WERI-Rb-1 (cell line): ENCODE measurements around the gene YJEFN3.

Experiments used
- DNase-seq: peaks from one replicate; pipeline ENCODE4 v3.0.0-alpha.2; 2020
- H3K27ac ChIP-seq: fragments of 250-450 bp; sonication (Bioruptor Pico); 2 replicates; pipeline ENCODE4 v1.5.1; 2020; ENCODE audit warnings: mild to moderate bottlenecking, moderate library complexity
- H3K27me3 ChIP-seq: fragments of 250-450 bp; sonication (Bioruptor Pico); 2 replicates; pipeline ENCODE4 v1.5.1; 2021; ENCODE audit warnings: mild to moderate bottlenecking, low read depth, moderate library complexity; ENCODE audit not compliant: insufficient read depth, severe bottlenecking
- H3K36me3 ChIP-seq: fragments of 250-450 bp; sonication (Bioruptor Pico); 2 replicates; pipeline ENCODE4 v1.5.1; 2020; ENCODE audit warnings: mild to moderate bottlenecking, moderate library complexity
- H3K4me3 ChIP-seq: 2 replicates; pipeline ENCODE4 v1.5.1; 2011; ENCODE audit warnings: low read depth, mild to moderate bottlenecking, control low read depth, low read length
- H3K9me3 ChIP-seq: fragments of 250-450 bp; sonication (Bioruptor Pico); 2 replicates; pipeline ENCODE4 v1.5.1; 2021; ENCODE audit warnings: mild to moderate bottlenecking, moderate library complexity; ENCODE audit not compliant: severe bottlenecking
- CTCF ChIP-seq: IDR thresholded peaks from 2 replicates; pipeline ENCODE4 v1.5.1; 2011; ENCODE audit warnings: low read depth, mild to moderate bottlenecking, control low read depth, inconsistent platforms, low read length

Gene YJEFN3

GRCh38 chr19:19582471-19582870 lies 53.8 kb downstream of the YJEFN3 start:
- no peaks in the 10 kb centered on the region for H3K9me3 ChIP-seq
- no peak for TF ChIP-seq CTCF
- H3K27me3 ChIP-seq: no peaks in the 10 kb centered on the region
- H3K4me3 ChIP-seq: no peak overlapping the region
- peak; percentile 31 for DNase-seq
- H3K36me3 ChIP-seq: no peaks in the 10 kb centered on the region
- H3K27ac ChIP-seq: peak overlapping the region; percentile 57

- Histone ChIP-seq H3K27ac (no peak overlapping the region), H3K36me3 (no peaks in the 10 kb centered on the region), H3K9me3 (no peaks in the 10 kb centered on the region), H3K27me3 (no peaks in the 10 kb centered on the region), H3K4me3 (no peak overlapping the region)
- no peak for DNase-seq
- TF ChIP-seq CTCF: no peak
Measured at GRCh38 chr19:19584356-19584755, 55.6 kb downstream of the YJEFN3 start.
